Mesenteric fat pad (tissue), 1 donor: ENCODE data around the gene MPZL2. TPM values are rescaled to one million over a fixed set of nuclear protein-coding genes. Genes with fewer than 3 reads are reported as not detected.
"Not testable (repeated sequence)": the region's sequence is repeated elsewhere in the genome, so short reads cannot be mapped to it uniquely, and the experiment has no call there.

Source experiments
- DNase-seq: peaks from one replicate; pipeline ENCODE4 v3.0.0-alpha.2; 2020; ENCODE audit warnings: low spot score
- long read RNA-seq: library from polyadenylated mRNA; unstranded; transcript quantifications from one replicate; pipeline ENCODE4 v2.0.0, GENCODE V29; 2020
- total RNA-seq: library from RNA; stranded (reverse); fragmentation: NEBNext Ultra II Directional; extraction: Animal tissue kit (Norgen Biotek cat#: 25700); gene quantifications from one replicate; pipeline ENCODE4 v1.2.1, GENCODE V29; 2021
- donor health status: DM: yes; HTN: yes; CAD: no.

The MPZL2 gene
- 36.8 TPM for total RNA-seq
- long read RNA-seq, transcript MPZL2-201 (6 exons, 2,620 nt) = major isoform, 36 of 40 reads
- long read RNA-seq, partial matches to known transcripts = 0 of 40 reads
- long read RNA-seq, other reads (novel, unspliced or antisense) = 1 of 40 reads

DNA sequence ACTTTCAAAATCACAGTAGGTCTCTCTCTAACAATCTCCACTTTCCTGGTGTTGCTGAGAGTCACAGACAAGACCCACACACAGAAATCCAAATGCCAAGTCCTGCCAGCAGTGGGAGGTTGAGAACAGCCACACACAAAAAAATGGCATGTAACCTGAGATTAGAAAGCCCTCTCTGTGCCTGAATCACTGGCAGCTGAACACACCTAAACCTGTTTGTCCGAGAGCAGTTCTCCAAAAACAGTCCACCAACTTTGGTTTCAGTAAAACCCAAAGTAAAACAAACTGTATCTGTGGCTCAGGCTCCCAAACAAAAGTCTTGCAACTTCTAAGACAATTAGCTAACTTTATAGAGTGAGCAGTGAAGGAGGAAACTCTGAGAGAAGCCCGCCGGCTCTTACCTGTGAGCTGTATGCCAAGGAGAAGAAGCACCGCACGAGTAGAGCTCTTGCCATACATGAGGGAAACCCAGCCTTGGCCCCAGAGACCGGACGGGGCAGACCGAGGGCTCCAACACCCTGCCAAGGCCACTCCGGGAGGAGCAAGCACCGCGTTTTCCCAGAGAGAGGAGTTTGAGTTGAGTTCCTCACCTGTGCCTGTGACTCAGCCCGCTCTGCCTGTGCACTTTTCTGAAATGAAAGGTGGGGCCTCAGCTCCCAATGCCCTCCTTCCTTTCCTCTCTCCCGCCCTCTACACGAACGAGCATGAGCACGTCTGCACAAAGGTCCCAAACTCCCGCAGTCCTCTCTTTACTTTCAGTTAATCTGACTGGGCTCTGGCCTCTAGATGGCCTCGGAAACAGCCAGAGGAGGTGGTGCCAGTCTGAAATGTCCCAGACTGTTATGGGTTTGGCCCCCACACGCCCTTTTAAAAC, at the start of gene MPZL2:
MPZL2 (minus strand) TSS at position 603 of the 874 bp plus-strand sequence; CDS start at position 459, 144 bp downstream.
- no peak for DNase-seq

DNA sequence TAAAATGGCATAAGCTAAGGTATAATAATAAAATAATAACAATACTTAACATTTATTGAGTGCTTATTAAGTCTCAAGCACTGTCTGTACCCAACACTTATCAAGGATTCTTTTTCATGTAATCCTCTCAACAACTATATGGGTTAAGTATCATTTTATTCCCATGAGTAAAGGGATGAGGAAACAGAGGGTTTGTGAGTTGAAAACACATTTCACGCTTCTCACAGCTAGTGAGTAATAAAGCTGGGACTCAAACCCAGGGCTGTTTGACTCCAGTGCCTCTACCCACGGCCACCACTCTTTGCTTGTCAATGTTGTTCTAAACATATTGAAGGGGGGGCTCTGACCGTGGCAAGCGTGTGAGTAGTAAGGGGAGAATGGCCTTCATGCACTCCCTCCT, 49.1 kb upstream of the MPZL2 start:
- DNase-seq = no peak

DNA sequence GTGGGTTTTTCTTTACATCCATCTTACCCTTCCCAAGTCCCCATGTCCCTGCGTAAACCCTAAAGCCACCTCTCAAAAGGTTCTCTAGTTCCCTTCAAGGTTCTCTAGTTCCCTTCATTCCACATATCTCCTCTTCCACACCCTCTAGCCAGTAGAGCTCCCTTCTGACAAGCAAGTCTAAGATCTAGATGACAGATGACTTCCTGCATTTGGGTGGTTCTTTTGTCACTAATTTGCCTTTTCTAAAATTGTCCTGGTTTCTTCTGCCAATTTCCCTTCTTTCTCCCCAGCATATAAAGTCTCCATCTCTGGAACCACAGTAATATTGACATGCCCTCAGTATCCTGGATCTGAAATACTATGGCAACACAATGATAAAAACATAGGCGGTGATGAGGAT, 48.2 kb upstream of the MPZL2 start:
- no peak for DNase-seq

DNA sequence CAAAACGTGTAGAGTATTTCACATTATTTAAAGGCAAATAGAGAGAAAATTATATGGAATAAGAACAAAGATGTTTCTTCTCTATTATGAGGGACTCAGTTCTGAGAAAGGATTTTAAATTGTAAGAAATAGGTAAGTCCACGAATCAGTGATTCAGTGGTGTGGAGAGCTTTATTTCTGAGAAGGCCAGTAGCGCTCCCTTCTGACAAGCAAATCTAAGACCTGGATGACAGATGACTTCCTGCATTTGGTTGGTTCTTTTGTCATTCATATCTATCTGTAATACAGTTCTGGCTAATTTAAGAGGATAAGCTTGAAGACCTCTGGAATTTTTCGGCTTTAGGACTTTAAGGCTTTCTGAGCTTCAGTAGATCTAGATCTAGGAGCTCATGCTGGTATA, 47.4 kb upstream of the MPZL2 start:
- no peak for DNase-seq

DNA sequence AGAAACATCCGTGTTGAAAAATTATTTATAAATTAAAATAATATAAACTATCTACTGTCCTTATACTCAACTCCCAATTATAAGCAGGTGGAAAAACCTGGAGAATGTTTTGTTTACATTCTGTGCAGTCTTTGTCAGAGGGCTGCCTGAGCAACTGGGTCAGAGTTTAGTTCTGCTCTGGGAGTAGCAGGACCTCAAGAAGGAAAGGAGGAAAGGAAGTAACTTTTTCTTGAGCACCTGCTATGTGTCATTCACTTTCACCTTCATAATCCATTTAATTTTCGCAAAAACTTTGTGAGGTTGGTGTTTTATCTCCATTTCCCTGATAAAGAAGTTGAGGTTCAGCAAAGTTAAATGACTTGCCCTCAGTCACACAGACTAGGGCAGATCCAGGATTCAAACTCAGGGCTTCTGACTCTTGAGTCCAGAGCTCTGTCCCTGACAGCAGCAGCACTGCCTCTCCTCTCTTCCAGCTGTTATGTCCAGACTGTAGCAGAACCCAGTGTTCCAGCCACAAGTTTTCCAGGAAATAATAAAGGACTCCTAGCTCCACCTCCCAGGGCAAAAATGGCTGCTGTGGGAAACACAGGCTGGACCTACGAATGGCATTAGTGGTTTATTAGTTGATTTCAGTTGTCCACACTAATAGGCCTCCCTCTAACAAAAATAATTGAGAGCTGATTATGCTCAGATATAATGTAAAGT, 46.8 kb upstream of the MPZL2 start:
- DNase-seq = no peak

DNA sequence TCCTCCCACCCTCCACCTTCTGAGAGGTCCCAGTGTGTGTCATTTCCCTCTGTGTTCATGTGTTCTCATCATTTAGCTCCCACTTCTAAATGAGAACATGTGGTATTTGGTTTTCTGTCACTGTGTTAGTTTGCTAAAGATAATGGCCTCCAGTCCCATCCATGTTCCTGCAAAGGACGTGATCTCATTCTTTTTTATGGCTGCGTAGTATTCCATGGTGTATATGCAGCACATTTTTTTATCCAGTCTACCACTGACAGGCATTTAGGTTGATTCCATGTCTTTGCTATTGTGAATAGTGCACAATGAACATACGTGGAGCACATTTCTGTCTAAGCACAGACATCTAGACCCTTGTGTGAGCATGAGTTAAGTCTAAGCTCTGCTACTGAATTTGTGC, 46.2 kb upstream of the MPZL2 start:
- no peak for DNase-seq

DNA sequence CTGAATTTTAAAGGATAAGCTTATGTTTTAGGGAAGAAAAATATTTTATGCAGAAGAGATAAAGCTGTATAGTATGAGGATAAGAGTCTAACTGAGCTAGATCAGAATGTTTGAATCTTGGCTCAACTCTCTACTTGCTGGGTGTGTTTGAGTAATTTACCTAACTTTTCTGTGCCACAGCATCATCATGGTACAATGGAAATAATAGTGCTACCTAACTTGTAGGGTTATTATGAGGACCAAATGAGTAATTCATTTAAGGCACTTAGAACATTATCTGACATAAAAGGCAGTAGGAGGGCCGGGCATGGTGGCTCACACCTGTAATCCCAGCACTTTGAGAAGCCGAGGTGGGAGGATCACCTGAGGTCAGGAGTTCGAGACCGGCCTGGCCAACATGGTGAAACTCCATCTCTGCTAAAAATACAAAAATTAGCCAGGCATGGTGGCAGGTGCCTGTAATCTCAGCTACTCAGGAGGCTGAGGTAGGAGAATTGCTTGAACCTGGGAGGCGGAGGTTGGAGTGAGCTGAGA, 45.0 kb upstream of the MPZL2 start:
- not testable (repeated sequence) for DNase-seq

DNA sequence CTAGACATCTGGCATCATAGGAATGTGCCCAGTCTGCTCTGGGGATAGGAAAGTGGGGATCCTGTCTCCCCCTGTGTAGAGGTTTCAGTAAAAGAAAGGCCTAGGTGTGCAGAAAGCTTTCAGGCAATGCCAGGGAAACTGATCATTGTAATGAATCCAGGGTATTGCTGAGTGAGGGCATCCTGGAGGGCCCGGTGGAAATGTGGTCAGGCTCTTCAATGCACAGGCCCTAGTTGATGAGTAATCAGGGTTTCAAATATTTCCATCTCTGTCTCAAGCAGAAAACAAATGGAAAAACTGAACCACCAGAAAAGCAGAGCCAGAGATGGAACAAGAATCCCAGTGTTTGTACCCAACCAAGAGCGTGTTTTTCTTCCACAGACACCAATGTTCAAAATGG, 42.5 kb upstream of the MPZL2 start:
- DNase-seq = no peak

DNA sequence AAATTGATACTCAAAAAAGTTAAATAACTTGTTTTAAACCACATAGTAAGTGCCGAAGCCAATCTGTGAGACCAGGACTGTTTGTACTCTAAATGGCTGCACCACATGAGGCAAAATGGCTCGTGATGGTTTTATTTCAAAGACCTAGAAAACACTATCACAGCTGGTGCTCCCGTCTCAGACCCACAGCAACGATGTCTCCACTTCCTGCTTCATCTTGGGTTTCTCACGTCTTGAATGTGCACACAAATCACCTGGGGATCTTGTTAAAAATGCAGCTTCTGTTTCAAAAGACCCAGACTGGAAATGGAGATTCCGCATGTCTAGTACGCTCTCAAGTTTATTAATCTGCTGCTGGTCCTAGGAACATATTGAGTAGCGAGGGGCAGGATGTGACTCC, 41.6 kb upstream of the MPZL2 start:
- no peak for DNase-seq

DNA sequence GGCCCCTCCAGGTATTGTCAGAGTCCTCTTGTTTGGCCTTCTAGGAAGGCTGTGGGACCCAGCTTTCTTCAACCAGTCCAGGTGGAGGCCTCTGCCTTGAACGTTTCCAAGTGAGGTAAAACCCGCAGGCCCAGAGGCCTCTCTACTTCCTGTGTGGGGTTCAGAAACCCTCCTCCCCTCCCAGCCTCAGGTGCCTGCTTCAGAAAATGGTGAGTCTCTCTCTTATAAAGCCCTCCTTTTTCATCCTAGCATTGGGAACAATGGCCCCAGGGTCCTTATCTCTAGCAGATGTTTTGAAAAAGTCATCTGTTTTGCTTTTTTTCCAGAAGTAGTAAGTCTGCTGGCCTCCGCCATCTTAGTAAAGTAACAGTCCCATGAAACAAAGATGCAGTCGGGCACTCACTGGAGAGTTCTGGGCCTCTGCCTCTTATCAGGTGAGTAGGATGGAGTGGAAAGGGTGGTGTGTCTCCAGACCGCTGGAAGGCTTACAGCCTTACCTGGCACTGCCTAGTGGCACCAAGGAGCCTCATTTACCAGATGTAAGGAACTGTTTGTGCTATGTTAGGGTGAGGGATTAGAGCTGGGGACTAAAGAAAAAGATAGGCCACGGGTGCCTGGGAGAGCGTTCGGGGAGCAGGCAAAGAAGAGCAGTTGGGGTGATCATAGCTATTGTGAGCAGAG, 40.6 kb upstream of the MPZL2 start, which contains the start of gene CD3E:
CD3E (plus strand) TSS at position 163 of the 681 bp plus-strand sequence; CDS start at position 386, 223 bp downstream.
- no peak for DNase-seq

DNA sequence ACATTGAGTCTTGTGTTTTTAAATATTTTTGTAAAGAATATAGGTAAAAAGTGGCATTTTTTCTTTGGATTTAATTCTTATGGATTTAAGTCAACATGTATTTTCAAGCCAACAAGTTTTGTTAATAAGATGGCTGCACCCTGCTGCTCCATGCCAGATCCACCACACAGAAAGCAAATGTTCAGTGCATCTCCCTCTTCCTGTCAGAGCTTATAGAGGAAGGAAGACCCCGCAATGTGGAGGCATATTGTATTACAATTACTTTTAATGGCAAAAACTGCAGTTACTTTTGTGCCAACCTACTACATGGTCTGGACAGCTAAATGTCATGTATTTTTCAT, 40.1 kb upstream of the MPZL2 start:
- no peak for DNase-seq

DNA sequence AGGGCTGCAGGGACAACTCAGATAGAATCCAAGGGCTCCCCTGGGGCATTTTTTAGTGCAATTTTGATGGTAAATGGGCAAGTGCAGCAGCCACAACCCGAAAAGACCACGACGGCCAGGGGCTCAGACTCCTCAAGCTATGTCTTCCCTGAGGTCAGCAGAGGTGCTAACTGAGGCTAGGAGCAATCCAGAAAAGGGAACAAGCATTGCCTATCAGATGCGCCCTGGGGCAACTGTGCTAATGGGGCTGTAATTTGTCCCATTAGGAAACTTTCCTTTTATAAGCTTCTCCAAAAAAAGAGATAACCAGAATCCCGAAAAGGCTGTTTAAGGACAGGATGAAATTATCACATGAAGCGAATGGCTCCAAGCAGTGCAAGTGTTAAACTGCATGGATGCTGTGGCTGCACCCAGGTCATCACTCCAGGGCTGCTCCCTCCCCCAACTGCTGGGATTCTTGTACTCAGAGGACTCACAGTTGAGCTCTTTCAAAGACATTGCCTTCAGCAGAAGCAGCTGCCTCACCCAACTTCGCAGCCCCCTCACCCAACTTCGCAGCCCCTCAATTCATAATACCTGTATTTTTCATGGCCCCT, 37.6 kb upstream of the MPZL2 start:
- DNase-seq = no peak

DNA sequence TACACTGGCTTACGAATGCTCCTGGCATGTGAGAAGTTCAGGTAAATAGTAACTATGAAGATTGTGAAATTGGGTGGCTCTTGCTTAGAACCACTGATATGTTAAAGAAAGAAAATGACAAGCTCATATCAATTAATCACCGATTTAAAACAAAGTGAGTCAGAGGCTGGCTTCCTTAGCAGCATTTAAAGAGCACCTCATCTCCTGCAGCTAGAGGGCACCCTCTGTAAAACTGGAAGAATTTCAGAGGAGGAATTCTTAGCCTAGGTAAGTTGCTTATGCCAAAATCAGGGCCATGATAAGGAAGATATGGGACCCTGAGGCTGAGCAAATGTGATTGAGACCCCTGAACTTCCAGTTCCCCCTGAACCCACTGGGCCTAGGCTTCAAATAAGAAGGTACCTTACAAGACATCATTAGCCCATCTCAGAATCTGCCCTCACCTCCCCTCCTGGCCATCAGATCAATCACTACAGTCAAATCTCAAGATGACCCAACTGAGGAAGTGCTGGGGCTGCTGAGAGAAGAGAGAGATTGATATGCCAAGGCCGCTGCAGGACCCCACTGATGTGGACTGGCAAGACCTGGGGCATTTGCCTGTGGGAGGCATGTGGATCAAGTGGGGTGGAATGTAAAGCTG, 31.8 kb upstream of the MPZL2 start:
- DNase-seq = no peak

DNA sequence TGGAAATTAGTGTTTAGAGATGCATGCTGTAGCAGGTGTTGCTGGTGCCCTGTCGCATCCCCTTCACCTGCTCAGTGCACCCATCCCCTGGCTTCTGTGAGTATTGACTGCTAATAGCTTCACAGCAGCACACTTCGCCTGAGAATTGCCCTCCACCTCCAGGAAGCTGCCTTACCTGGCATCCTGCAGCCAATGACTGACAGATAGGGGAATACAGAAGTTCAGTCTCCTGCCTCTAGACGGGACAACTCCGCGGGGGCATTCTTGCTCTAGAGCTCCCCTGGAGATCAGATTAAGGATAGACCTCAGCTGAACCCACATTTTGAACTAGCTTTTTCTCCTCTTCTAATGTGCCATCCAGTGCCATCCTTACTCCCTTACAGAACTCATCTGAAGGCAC, 31.1 kb upstream of the MPZL2 start:
- no peak for DNase-seq

DNA sequence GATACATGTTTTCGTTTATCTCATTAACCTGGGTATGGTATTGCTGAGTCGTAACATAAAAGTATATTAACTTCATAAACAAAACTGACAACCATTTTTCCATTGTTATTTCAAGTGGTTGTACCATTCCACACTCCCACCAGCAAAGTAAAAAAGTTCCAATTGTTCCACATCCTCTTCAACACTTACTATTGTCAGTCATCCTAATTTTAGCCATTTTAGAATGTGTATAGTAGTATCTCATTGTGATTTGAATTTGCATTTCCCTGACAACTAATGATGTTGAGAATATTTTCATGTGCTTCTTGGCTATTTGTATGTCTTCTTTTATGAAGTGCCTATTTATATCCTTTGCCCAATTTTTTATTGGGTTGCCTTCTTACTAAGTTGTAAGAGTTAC, 30.0 kb upstream of the MPZL2 start:
- no peak for DNase-seq

DNA sequence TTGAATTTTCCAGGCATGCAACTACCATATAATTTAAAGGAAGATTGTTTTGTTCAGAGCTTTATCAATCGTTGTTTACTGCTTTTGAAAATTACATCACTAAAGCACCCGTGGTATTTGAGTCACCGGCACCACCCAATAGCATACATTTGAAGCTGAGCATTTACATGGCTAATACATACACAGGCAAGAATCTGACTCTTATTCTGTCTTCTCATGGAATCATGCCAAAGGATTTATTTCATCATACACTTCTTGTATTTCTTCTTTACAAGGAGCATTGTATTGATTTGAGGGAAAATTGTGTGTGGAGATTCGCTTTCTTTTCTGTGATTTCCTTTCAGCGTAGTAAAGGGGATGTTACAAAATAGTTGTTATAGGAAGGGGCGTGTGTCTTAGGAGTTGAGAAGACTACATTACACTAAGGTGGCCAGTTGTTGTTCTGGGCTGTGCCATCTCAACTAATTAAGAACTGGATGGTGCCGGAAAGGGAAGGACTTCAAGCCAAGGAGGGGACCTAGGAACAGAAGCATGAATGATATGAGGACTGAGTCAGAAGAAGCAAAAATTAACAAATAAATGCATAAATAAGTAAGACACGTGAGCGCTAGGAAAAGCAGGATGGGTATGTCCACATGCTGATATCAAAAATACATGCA, 27.5 kb upstream of the MPZL2 start:
- DNase-seq = no peak

DNA sequence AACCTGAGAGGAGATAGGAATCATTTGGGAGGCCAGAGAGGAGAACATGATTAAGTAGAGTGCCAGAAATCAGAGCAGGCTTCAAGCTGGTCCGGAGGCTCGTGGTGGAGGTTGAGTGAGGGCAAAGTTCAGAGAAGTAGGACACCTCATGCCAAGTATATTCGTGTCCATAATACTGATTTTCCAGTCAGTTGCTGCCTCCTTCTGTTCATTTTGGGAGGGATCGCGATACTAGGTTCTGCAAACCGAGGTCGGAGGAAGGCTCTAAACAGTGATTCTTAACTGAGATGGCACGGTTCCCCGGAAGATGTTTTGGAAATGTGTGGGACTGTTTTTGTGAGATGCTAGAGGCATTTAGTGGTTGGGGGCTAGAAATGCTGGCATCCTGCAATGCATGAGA, 26.8 kb upstream of the MPZL2 start:
- no peak for DNase-seq

DNA sequence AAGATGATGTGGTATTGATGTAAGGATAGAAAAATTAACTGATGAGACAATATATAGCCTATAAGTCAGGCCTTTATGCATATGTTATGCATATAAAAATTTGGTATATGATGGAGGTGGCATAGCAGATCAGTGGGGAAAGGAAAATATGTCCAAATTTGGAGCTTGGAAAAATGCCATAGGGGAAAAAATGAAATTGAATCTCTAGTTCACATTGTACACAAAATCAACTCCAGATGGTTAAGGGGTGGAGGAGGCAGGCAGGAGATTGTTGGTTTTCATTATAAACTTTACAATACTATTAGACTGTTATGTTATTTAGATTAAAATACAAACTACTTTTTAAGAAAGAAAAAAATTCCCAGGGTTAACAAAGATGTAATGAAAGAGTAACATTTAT, 25.3 kb upstream of the MPZL2 start:
- no peak for DNase-seq

DNA sequence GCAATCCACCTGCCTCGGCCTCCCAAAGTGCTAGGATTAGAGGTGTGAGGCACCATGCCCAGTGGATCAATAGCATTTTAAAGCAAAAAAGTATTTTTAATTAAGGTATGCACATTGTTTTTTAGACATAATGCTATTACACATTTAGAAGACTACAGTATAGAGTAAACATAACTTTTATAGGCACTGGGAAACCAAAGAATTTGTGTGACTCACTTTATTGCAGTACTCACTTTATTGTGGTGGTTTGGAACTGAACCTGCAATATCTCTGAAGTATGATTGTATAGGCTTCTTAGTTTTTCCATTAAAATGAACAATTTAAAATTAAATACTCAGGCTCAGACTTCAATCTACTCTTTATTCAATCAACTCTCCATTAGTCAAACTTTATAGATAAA, 22.9 kb upstream of the MPZL2 start:
- no peak for DNase-seq

DNA sequence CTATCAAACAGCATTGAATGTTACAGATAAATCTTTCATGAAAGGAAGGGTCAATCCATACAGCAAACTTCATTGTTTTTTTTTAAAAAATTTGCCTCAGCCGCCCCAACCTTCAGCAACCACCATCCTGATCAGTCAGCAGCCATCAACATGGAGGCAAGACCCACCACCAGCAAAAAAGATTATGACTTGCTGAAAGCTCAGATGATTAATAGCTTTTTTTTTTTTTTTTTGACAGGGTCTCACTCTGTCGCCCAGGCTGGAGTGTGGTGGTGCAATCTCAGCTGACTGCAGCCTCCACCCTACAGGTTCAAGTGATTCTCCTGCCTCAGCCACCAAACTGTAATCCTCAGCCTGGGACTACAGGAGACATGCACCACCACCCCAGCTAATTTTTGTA, 22.4 kb upstream of the MPZL2 start:
- no peak for DNase-seq
